Urinary bladder (tissue), 4 donors: ENCODE data around the gene NMB. TPM values are rescaled to one million over a fixed set of nuclear protein-coding genes. Genes with fewer than 3 reads are reported as not detected.
"Not testable (repeated sequence)": the region's sequence is repeated elsewhere in the genome, so short reads cannot be mapped to it uniquely, and the experiment has no call there.

Source experiments
- DNase-seq: peaks from one replicate; pipeline ENCODE4 v3.0.0-alpha.2; 2015; ENCODE audit errors: extremely low spot score
- H3K27ac ChIP-seq: one replicate; pipeline ENCODE4 v1.5.1; 2013; ENCODE audit warnings: low read depth, mild to moderate bottlenecking, moderate library complexity
- H3K36me3 ChIP-seq: one replicate; pipeline ENCODE4 v1.6.1; 2013; ENCODE audit warnings: mild to moderate bottlenecking, moderate library complexity; ENCODE audit not compliant: insufficient read depth
- H3K4me1 ChIP-seq: one replicate; pipeline ENCODE4 v1.6.1; 2013; ENCODE audit warnings: mild to moderate bottlenecking, moderate library complexity; ENCODE audit not compliant: insufficient read depth
- H3K4me3 ChIP-seq: one replicate; pipeline ENCODE4 v1.5.1; 2013; ENCODE audit warnings: low read depth, low read length
- WGBS: extraction: QIAGEN DNeasy Blood & Tissue Kit; methylation state at CpG from one replicate; pipeline ENCODE4 v1.1.7; 2013; 5-methylcytosine and 5-hydroxymethylcytosine counted together
- polyA plus RNA-seq: library from polyadenylated mRNA; stranded (reverse); fragments of 200-250 nt; gene quantifications from one replicate; pipeline ENCODE4 v1.2.3, GENCODE V29; 2013
- total RNA-seq: library from RNA; depleted of rRNA; stranded (reverse); fragments of >200 nt; gene quantifications from one replicate; pipeline ENCODE4 v1.2.3, GENCODE V29; 2014
- donor health status: healthy with polysubstance abuse.
- donor health status: healthy.

The NMB gene
- total RNA-seq = 1.6 TPM
- polyA plus RNA-seq = 11.3 TPM

- Histone ChIP-seq H3K27ac (peak within 1 kb of the TSS; percentile 75), H3K4me1 (no peaks in the 10 kb centered on the region), H3K36me3 (no peaks in the 10 kb centered on the region), H3K4me3 (peak within 1 kb of the TSS; percentile 59)
- WGBS = 1% methylated on average over 61 of the region's 61 CpGs
- DNase-seq = peak; percentile 46
Observed at GRCh38 chr15:84658080-84658787, at the start of gene NMB. NMB (minus strand) TSS chr15:84658199; CDS start chr15:84658152, 47 bp downstream.

- Histone ChIP-seq H3K4me1 (no peaks in the 10 kb centered on the region), H3K27ac (no peak overlapping the region), H3K4me3 (no peak overlapping the region), H3K36me3 (no peaks in the 10 kb centered on the region)
- no peak for DNase-seq
- WGBS = 94% methylated on average over 5 of the region's 5 CpGs
Observed at GRCh38 chr15:84703808-84704207, 45.8 kb upstream of the NMB start.

GRCh38 chr15:84702961-84703482, 45.0 kb upstream of the NMB start:
- H3K36me3 ChIP-seq = no peaks in the 10 kb centered on the region
- no peak overlapping the region for H3K27ac ChIP-seq
- H3K4me1 ChIP-seq = no peaks in the 10 kb centered on the region
- H3K4me3 ChIP-seq = no peak overlapping the region
- DNase-seq = no peak
- 21% methylated on average over 4 of the region's 4 CpGs for WGBS

- WGBS = 92% methylated on average over 8 of the region's 8 CpGs
- DNase-seq = no peak
Observed at GRCh38 chr15:84699538-84700191, 41.7 kb upstream of the NMB start.

GRCh38 chr15:84697236-84697990, 39.4 kb upstream of the NMB start:
- Histone ChIP-seq H3K4me1 (no peaks in the 10 kb centered on the region), H3K4me3 (no peak overlapping the region), H3K27ac (no peak overlapping the region), H3K36me3 (no peaks in the 10 kb centered on the region)
- WGBS = 37% methylated on average over 1 of the region's 1 CpG
- DNase-seq = no peak

More at GRCh38 chr15:84699538-84700191, 41.7 kb upstream of the NMB start:
- no peak overlapping the region for H3K4me3 ChIP-seq
- no peaks in the 10 kb centered on the region for H3K4me1 ChIP-seq
- no peak overlapping the region for H3K27ac ChIP-seq
- H3K36me3 ChIP-seq = no peaks in the 10 kb centered on the region

- DNase-seq = no peak
- no peaks in the 10 kb centered on the region for H3K4me1 ChIP-seq
- WGBS = 77% methylated on average over 4 of the region's 4 CpGs
- H3K27ac ChIP-seq = no peak overlapping the region
- no peak overlapping the region for H3K4me3 ChIP-seq
- H3K36me3 ChIP-seq = no peaks in the 10 kb centered on the region
Observed at GRCh38 chr15:84696757-84697156, 38.8 kb upstream of the NMB start.

- H3K4me1 ChIP-seq = no peaks in the 10 kb centered on the region
- H3K36me3 ChIP-seq = peaks cover 2% of the 10 kb centered on the region
- H3K4me3 ChIP-seq = no peak overlapping the region
- 95% methylated on average over 8 of the region's 8 CpGs for WGBS
- no peak overlapping the region for H3K27ac ChIP-seq
- no peak for DNase-seq
Observed at GRCh38 chr15:84690342-84690741, 32.3 kb upstream of the NMB start.

GRCh38 chr15:84689858-84690257, 31.9 kb upstream of the NMB start:
- no peak for DNase-seq
- no peaks in the 10 kb centered on the region for H3K4me1 ChIP-seq
- no peak overlapping the region for H3K27ac ChIP-seq
- peaks cover 2% of the 10 kb centered on the region for H3K36me3 ChIP-seq
- H3K4me3 ChIP-seq = no peak overlapping the region
- WGBS = 93% methylated on average over 4 of the region's 4 CpGs

- H3K36me3 ChIP-seq = not testable (repeated sequence)
Observed at GRCh38 chr15:84686446-84686845, 28.4 kb upstream of the NMB start.

GRCh38 chr15:84685304-84685703, 27.3 kb upstream of the NMB start:
- DNase-seq = no peak
- H3K4me1 ChIP-seq = no peaks in the 10 kb centered on the region
- peaks cover 5% of the 10 kb centered on the region for H3K36me3 ChIP-seq
- H3K4me3 ChIP-seq = no peak overlapping the region
- H3K27ac ChIP-seq = no peak overlapping the region
- 78% methylated on average over 5 of the region's 5 CpGs for WGBS

More at GRCh38 chr15:84686446-84686845, 28.4 kb upstream of the NMB start:
- WGBS = 89% methylated on average over 7 of the region's 7 CpGs
- DNase-seq, H3K4me1 ChIP-seq, H3K27ac ChIP-seq, H3K4me3 ChIP-seq: not testable (repeated sequence)

GRCh38 chr15:84684092-84684491, 26.1 kb upstream of the NMB start:
- WGBS = 96% methylated on average over 1 of the region's 1 CpG
- H3K36me3 ChIP-seq = peaks cover 5% of the 10 kb centered on the region
- no peak overlapping the region for H3K4me3 ChIP-seq
- no peak for DNase-seq
- no peaks in the 10 kb centered on the region for H3K4me1 ChIP-seq
- H3K27ac ChIP-seq = no peak overlapping the region

- no peak overlapping the region for H3K27ac ChIP-seq
- 96% methylated on average over 3 of the region's 3 CpGs for WGBS
- DNase-seq = no peak
- peaks cover 3% of the 10 kb centered on the region for H3K36me3 ChIP-seq
- no peaks in the 10 kb centered on the region for H3K4me1 ChIP-seq
- no peak overlapping the region for H3K4me3 ChIP-seq
Observed at GRCh38 chr15:84681831-84682230, 23.8 kb upstream of the NMB start.

- Histone ChIP-seq H3K36me3 (no peaks in the 10 kb centered on the region), H3K4me3 (no peak overlapping the region), H3K27ac (no peak overlapping the region), H3K4me1 (no peaks in the 10 kb centered on the region)
- DNase-seq = no peak
Observed at GRCh38 chr15:84671211-84671610, 13.2 kb upstream of the NMB start.
